Stomach (tissue), 4 donors: ENCODE data around the gene MIOS.

ENCODE experiments used
- EP300 ChIP-seq: sonication (generic); formaldehyde crosslinking; IDR thresholded peaks from one replicate; pipeline ENCODE4 v1.6.1; 2017; ENCODE audit warnings: antibody characterized with exemption
- POLR2A ChIP-seq, 4 donors: fragments of 450-650 bp; IDR thresholded peaks; one replicate each; pipeline ENCODE4 v1.6.1; 2016; ENCODE audit warnings: antibody characterized with exemption in 4 of 4, control low read depth in 2 of 4, mild to moderate bottlenecking in 1 of 4, moderate library complexity in 1 of 4
- POLR2AphosphoS5 ChIP-seq, 3 donors: sonication (generic); formaldehyde crosslinking; IDR thresholded peaks; one replicate each; pipeline ENCODE4 v1.6.1; 2016; ENCODE audit warnings: antibody characterized with exemption in 3 of 3
- TF ChIP-seq, protein P1 (sequence below), 7 experiments: fragments of 450-650 bp in 4 of 7; fragments of 200-600 bp in 3 of 7; sonication (generic) in 3 of 7; IDR thresholded peaks; one replicate each; pipeline ENCODE4 v1.5.1; 2016 to 2019; ENCODE audit warnings: antibody characterized with exemption in 7 of 7, control low read depth in 2 of 7, mild to moderate bottlenecking in 1 of 7

GRCh38 chr7:7641129-7641663 is 74.5 kb downstream of the MIOS start:
- TF ChIP-seq EP300 = no peak
- no peak for TF ChIP-seq POLR2AphosphoS5 (IDR thresholded peaks at IDR 0.05)
- TF ChIP-seq, protein P1, sequence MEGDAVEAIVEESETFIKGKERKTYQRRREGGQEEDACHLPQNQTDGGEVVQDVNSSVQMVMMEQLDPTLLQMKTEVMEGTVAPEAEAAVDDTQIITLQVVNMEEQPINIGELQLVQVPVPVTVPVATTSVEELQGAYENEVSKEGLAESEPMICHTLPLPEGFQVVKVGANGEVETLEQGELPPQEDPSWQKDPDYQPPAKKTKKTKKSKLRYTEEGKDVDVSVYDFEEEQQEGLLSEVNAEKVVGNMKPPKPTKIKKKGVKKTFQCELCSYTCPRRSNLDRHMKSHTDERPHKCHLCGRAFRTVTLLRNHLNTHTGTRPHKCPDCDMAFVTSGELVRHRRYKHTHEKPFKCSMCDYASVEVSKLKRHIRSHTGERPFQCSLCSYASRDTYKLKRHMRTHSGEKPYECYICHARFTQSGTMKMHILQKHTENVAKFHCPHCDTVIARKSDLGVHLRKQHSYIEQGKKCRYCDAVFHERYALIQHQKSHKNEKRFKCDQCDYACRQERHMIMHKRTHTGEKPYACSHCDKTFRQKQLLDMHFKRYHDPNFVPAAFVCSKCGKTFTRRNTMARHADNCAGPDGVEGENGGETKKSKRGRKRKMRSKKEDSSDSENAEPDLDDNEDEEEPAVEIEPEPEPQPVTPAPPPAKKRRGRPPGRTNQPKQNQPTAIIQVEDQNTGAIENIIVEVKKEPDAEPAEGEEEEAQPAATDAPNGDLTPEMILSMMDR (IDR thresholded peaks at IDR 0.05) = no peak
- no peak for TF ChIP-seq POLR2A (IDR thresholded peaks at IDR 0.05)
